Purkinje cell (primary cell): ENCODE data around the gene CDH20. TPM values are rescaled to one million over a fixed set of nuclear protein-coding genes. Genes with fewer than 3 reads are reported as not detected.

Source experiments
- polyA plus RNA-seq: library from polyadenylated mRNA; unstranded; fragments of >200 nt; fragmentation: Nextera tagmentation; gene quantifications from 2 replicates; pipeline ENCODE4 v1.2.1, GENCODE V29; 2014

Gene CDH20
- 1.2 and 1.6 TPM in 2 replicates for polyA plus RNA-seq

DNA sequence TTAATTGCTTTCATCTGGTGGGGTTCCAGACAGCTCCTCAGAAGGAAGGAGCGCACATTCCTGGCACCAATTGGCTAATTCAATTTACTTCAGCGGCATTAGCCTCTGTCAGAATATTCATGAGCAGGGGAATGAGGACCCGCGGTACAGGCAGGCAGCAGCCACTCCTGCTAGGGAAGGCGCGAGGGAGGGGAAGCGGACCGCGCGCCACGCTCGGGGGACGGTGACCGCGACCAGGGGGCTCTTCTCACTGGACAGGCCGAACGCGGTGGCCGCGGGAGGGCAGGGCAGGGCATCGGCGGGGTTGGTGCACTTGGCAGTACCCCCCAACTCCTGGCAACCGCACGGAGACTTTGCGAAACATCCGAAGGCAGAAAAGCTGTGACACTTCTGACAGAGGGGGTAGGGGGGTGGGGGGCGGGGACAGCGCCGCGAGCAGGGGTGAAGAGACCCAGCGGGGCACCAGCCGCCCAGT is at the start of gene CDH20:
CDH20 (plus strand) TSS at position 160 of the 475 bp plus-strand sequence.

